Immature natural killer cell (primary cell): Measurements from ENCODE around the gene EMID1. TPM values are rescaled to one million over a fixed set of nuclear protein-coding genes. Genes with fewer than 3 reads are reported as not detected.
A peak's percentile ranks its signal among the peaks of the same experiment; 100 is the strongest.

ENCODE experiments used
- DNase-seq, 3 donors: peaks; one replicate each; pipeline ENCODE4 v3.0.0; 2022; ENCODE audit warnings: mixed read lengths in 1 of 3
- H3K27ac Mint-ChIP-seq, 6 donors: one replicate each; pipeline ENCODE4 v1.8.0; 2020; ENCODE audit warnings: mixed read lengths in 6 of 6, mild to moderate bottlenecking in 5 of 6, inconsistent platforms in 4 of 6, moderate library complexity in 3 of 6
- H3K27me3 Mint-ChIP-seq, 3 donors: one replicate each; pipeline ENCODE4 v1.8.0; 2020 to 2021; ENCODE audit warnings: low read depth in 3 of 3, mild to moderate bottlenecking in 3 of 3, mixed read lengths in 3 of 3, moderate library complexity in 3 of 3, inconsistent platforms in 1 of 3
- H3K36me3 Mint-ChIP-seq, 3 donors: one replicate each; pipeline ENCODE4 v1.8.0; 2020; ENCODE audit warnings: mixed read lengths in 3 of 3, inconsistent platforms in 2 of 3, mild to moderate bottlenecking in 2 of 3
- H3K4me1 Mint-ChIP-seq, 2 donors: one replicate each; pipeline ENCODE4 v1.8.0; 2020; ENCODE audit warnings: inconsistent platforms in 2 of 2, mild to moderate bottlenecking in 2 of 2, mixed read lengths in 2 of 2, moderate library complexity in 1 of 2
- H3K4me3 Mint-ChIP-seq, 5 donors: one replicate each; pipeline ENCODE4 v1.8.0; 2020; ENCODE audit warnings: mild to moderate bottlenecking in 5 of 5, mixed read lengths in 5 of 5, inconsistent platforms in 3 of 5, moderate library complexity in 3 of 5
- H3K9me3 Mint-ChIP-seq, 6 donors: one replicate each; pipeline ENCODE4 v1.8.0; 2020; ENCODE audit warnings: mild to moderate bottlenecking in 6 of 6, mixed read lengths in 6 of 6, inconsistent platforms in 4 of 6, moderate library complexity in 3 of 6
- polyA plus RNA-seq, 3 donors: library from polyadenylated mRNA; unstranded; fragments of 300-500 nt; fragmentation: Illumina TruSeq; gene quantifications; one replicate each; pipeline ENCODE4 v1.2.3, GENCODE V29; 2021

EMID1 gene
- polyA plus RNA-seq, 3 donors from 2014 or later = 0.29 to 0.91 TPM; not detected in 1

- Mint-ChIP-seq H3K27me3 (peaks cover 1 to 4% (median 2%) of the 10 kb centered on the region in 3 donors), H3K36me3 (peaks cover 0 to 3% (median 0%) of the 10 kb centered on the region in 3 donors), H3K4me3 (no peak overlapping the region), H3K9me3 (peaks cover 0 to 2% (median 0%) of the 10 kb centered on the region in 6 donors), H3K27ac (peak overlapping the region in 2 of 6 donors; percentile 10 to 60), H3K4me1 (peaks cover 29 to 32% of the 10 kb centered on the region in 2 donors)
- no peak for DNase-seq
Measured at GRCh38 chr22:29199702-29200400, 5.8 kb upstream of the EMID1 start.

- Mint-ChIP-seq H3K27me3 (peaks cover 1 to 4% (median 4%) of the 10 kb centered on the region in 3 donors), H3K4me1 (peaks cover 34 to 35% of the 10 kb centered on the region in 2 donors), H3K4me3 (no peak overlapping the region), H3K27ac (peak overlapping the region in 1 of 6 donors; percentile 53), H3K9me3 (peaks cover 0 to 2% (median 0%) of the 10 kb centered on the region in 6 donors), H3K36me3 (no peaks in the 10 kb centered on the region)
- no peak for DNase-seq
Measured at GRCh38 chr22:29200901-29201300, 4.8 kb upstream of the EMID1 start.

GRCh38 chr22:29201782-29202181 is 3.9 kb upstream of the EMID1 start:
- DNase-seq = no peak
- peak overlapping the region in 1 of 5 donors; percentile 49 for H3K4me3 Mint-ChIP-seq
- H3K36me3 Mint-ChIP-seq = no peaks in the 10 kb centered on the region
- peaks cover 38 to 41% of the 10 kb centered on the region in 2 donors for H3K4me1 Mint-ChIP-seq
- H3K27me3 Mint-ChIP-seq = peaks cover 4% of the 10 kb centered on the region in 3 donors
- H3K27ac Mint-ChIP-seq = peak overlapping the region in 5 of 6 donors; percentile 9 to 93 (median 74)
- peaks cover 0 to 2% (median 0%) of the 10 kb centered on the region in 6 donors for H3K9me3 Mint-ChIP-seq

GRCh38 chr22:29202212-29203192 is 3.2 kb upstream of the EMID1 start:
- Mint-ChIP-seq H3K4me1 (peaks cover 38 to 41% of the 10 kb centered on the region in 2 donors), H3K27me3 (peaks cover 4% of the 10 kb centered on the region in 3 donors), H3K4me3 (peak overlapping the region; percentile 49 to 82 (median 69)), H3K36me3 (no peaks in the 10 kb centered on the region), H3K9me3 (no peaks in the 10 kb centered on the region), H3K27ac (peak overlapping the region; percentile 74 to 93 (median 88))
- peak; percentile 63 to 67 (median 66) for DNase-seq

- DNase-seq = no peak
- Mint-ChIP-seq H3K4me1 (peaks cover 38 to 41% of the 10 kb centered on the region in 2 donors), H3K27me3 (peaks cover 4 to 7% (median 4%) of the 10 kb centered on the region in 3 donors), H3K9me3 (no peaks in the 10 kb centered on the region), H3K4me3 (peak overlapping the region in 4 of 5 donors; percentile 40 to 72 (median 46)), H3K27ac (peak overlapping the region; percentile 35 to 83 (median 66)), H3K36me3 (no peaks in the 10 kb centered on the region)
Measured at GRCh38 chr22:29203488-29204454, 1.9 kb upstream of the EMID1 start.

GRCh38 chr22:29204455-29205183 is 1.1 kb upstream of the EMID1 start:
- DNase-seq = no peak
- Mint-ChIP-seq H3K27me3 (peaks cover 4 to 7% (median 4%) of the 10 kb centered on the region in 3 donors), H3K27ac (peak overlapping the region; percentile 34 to 84 (median 66)), H3K9me3 (no peaks in the 10 kb centered on the region), H3K36me3 (no peaks in the 10 kb centered on the region), H3K4me3 (peak overlapping the region; percentile 7 to 72 (median 65)), H3K4me1 (peaks cover 38 to 41% of the 10 kb centered on the region in 2 donors)

GRCh38 chr22:29205252-29205593 is 473 bp upstream of the EMID1 start:
- DNase-seq = no peak
- Mint-ChIP-seq H3K4me1 (peaks cover 38 to 41% of the 10 kb centered on the region in 2 donors), H3K4me3 (peak overlapping the region; percentile 7 to 72 (median 65)), H3K36me3 (no peaks in the 10 kb centered on the region), H3K27ac (peak overlapping the region in 3 of 6 donors; percentile 28 to 84 (median 58)), H3K27me3 (peaks cover 4 to 7% (median 4%) of the 10 kb centered on the region in 3 donors), H3K9me3 (no peaks in the 10 kb centered on the region)

- peak overlapping the region; percentile 75 to 87 (median 78) for H3K4me3 Mint-ChIP-seq
- H3K36me3 Mint-ChIP-seq = no peaks in the 10 kb centered on the region
- no peak for DNase-seq
- H3K9me3 Mint-ChIP-seq = no peaks in the 10 kb centered on the region
- H3K27ac Mint-ChIP-seq = peak overlapping the region in 3 of 6 donors; percentile 32 to 58 (median 44)
- H3K27me3 Mint-ChIP-seq = peaks cover 4 to 7% (median 4%) of the 10 kb centered on the region in 3 donors
- peaks cover 34 to 41% of the 10 kb centered on the region in 2 donors for H3K4me1 Mint-ChIP-seq
Measured at GRCh38 chr22:29206372-29207242, 911 bp downstream of the EMID1 start.

GRCh38 chr22:29207243-29207550 is 1.5 kb downstream of the EMID1 start:
- H3K27ac Mint-ChIP-seq = no peak overlapping the region
- no peaks in the 10 kb centered on the region for H3K9me3 Mint-ChIP-seq
- H3K36me3 Mint-ChIP-seq = no peaks in the 10 kb centered on the region
- H3K4me3 Mint-ChIP-seq = no peak overlapping the region
- peaks cover 2 to 7% (median 4%) of the 10 kb centered on the region in 3 donors for H3K27me3 Mint-ChIP-seq
- DNase-seq = no peak
- peaks cover 28 to 38% of the 10 kb centered on the region in 2 donors for H3K4me1 Mint-ChIP-seq

- peaks cover 2 to 3% (median 2%) of the 10 kb centered on the region in 3 donors for H3K27me3 Mint-ChIP-seq
- H3K36me3 Mint-ChIP-seq = no peaks in the 10 kb centered on the region
- no peak overlapping the region for H3K4me3 Mint-ChIP-seq
- H3K4me1 Mint-ChIP-seq = peaks cover 22 to 31% of the 10 kb centered on the region in 2 donors
- no peak for DNase-seq
- no peaks in the 10 kb centered on the region for H3K9me3 Mint-ChIP-seq
- no peak overlapping the region for H3K27ac Mint-ChIP-seq
Measured at GRCh38 chr22:29207562-29208501, 2.1 kb downstream of the EMID1 start.

GRCh38 chr22:29208502-29208862 is 2.8 kb downstream of the EMID1 start:
- Mint-ChIP-seq H3K4me1 (peaks cover 16 to 25% of the 10 kb centered on the region in 2 donors), H3K4me3 (no peak overlapping the region), H3K9me3 (no peaks in the 10 kb centered on the region), H3K27ac (no peak overlapping the region), H3K36me3 (no peaks in the 10 kb centered on the region), H3K27me3 (peaks cover 2 to 3% (median 2%) of the 10 kb centered on the region in 3 donors)
- DNase-seq = no peak
